SH-SY5Y (cell line): ENCODE results near the gene RIOX2.

Source experiments
- GATA2 ChIP-seq: IDR thresholded peaks from 2 replicates; pipeline ENCODE4 v1.6.1; 2011; ENCODE audit warnings: mild to moderate bottlenecking, low read depth, low read length
- GATA3 ChIP-seq: IDR thresholded peaks from 2 replicates; pipeline ENCODE4 v1.6.1; 2011; ENCODE audit warnings: low read depth, mild to moderate bottlenecking, low read length, moderate library complexity

- no peak for TF ChIP-seq GATA2
- no peak for TF ChIP-seq GATA3
Measured at GRCh38 chr3:97979610-97980009, 7.4 kb upstream of the RIOX2 start.
